Lower leg skin (tissue), 4 donors: ENCODE data around the gene ORMDL1. TPM values are rescaled to one million over a fixed set of nuclear protein-coding genes. Genes with fewer than 3 reads are reported as not detected.
A peak's percentile ranks its signal among the peaks of the same experiment; 100 is the strongest.

Experiments
- DNase-seq, 2 donors: peaks; one replicate each; pipeline ENCODE4 v3.0.0-alpha.2; 2019; ENCODE audit warnings: low spot score in 2 of 2
- H3K4me3 ChIP-seq: fragments of 200-600 bp; sonication (generic); 2 replicates; pipeline ENCODE4 v1.5.1; 2017; ENCODE audit warnings: mild to moderate bottlenecking, low read depth; ENCODE audit not compliant: poor library complexity, severe bottlenecking
- POLR2A ChIP-seq, 2 donors: fragments of 450-650 bp; IDR thresholded peaks; one replicate each; pipeline ENCODE4 v1.6.1; 2016 to 2017; ENCODE audit warnings: antibody characterized with exemption in 2 of 2, mild to moderate bottlenecking in 1 of 2, moderate library complexity in 1 of 2
- WGBS, 2 donors: methylation state at CpG; one replicate each; pipeline ENCODE4 v1.1.5; 2018; 5-methylcytosine and 5-hydroxymethylcytosine counted together
- intact Hi-C: fragments of 100-400 bp; cut with DNase I; formaldehyde crosslinking; loops from one replicate; pipeline ENCODE4 v1.15.0; 2023; ENCODE audit warnings: low total_unique reads
- total RNA-seq, 4 donors: library from RNA; depleted of rRNA; stranded (reverse); fragments of >200 nt; gene quantifications; one replicate each; pipeline ENCODE4 v1.1.0, GENCODE V29; 2016
- TF ChIP-seq, protein P1 (sequence below), 3 donors: fragments of 450-650 bp; IDR thresholded peaks; one replicate each; pipeline ENCODE4 v1.5.1; 2016; ENCODE audit warnings: antibody characterized with exemption in 3 of 3, mild to moderate bottlenecking in 3 of 3, moderate library complexity in 2 of 3

Gene ORMDL1, protein sequence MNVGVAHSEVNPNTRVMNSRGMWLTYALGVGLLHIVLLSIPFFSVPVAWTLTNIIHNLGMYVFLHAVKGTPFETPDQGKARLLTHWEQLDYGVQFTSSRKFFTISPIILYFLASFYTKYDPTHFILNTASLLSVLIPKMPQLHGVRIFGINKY
- total RNA-seq: 10 to 100 TPM; 52.5 to 79.0 (median 61.5) TPM

DNA sequence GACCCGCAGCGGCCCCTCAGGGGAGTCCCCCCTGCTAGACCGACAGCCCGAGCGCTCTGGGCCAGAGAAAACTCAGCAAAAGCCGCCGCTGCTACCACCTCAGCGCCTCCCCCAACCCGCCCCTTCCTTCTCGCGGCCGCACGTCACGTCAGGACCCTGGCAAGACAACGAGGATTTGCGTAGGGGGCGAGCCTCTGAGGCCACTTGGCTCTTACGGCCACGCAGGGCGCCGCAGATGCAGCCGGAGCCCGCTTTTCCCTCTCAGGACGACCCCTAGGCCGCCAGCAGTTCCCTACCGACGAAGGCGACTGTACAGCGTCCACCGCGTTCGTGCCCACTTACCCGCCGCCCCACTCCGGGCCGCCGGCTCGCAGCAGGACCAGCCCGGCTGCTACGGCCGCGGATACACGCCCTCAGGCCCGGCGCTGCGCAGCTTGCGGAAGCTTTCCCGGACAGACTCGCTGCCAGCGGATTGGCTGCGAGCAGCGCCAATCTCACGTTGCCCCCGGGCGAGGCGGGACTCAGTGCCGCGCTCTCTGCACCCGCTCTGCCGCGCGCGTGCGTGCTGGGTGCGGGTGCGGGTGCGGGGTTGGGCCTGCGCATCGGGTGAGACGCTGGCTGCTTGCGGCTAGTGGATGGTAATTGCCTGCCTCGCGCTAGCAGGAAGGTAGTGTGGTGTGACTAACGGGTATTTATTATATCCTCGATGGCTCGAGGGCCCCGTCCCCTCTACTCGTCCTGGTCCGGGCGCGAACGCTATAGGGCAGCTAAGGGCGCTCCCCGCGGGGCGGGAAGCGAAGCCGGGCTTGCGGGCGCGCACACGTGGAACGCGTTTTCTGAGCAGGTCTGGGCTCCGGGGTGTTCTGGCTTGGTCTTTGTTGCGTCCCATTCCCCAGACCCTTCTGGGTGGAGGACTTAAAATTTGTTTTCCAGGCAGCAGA, at the start of gene ORMDL1, which contains the start of gene PMS1:
Gene ORMDL1, minus strand, starts transcription at position 413 of the 941 bp plus-strand sequence. CDS start 1,744 bp downstream, outside the sequence.
Gene PMS1, plus strand, starts transcription at position 524 of the 941 bp plus-strand sequence. CDS start 7,360 bp downstream, outside the sequence.
- H3K4me3 ChIP-seq: peak within 1 kb of the TSS; percentile 73
- peak in 1 of 2 donors; percentile 30 for TF ChIP-seq POLR2A (IDR thresholded peaks at IDR 0.05)
- TF ChIP-seq, protein P1, sequence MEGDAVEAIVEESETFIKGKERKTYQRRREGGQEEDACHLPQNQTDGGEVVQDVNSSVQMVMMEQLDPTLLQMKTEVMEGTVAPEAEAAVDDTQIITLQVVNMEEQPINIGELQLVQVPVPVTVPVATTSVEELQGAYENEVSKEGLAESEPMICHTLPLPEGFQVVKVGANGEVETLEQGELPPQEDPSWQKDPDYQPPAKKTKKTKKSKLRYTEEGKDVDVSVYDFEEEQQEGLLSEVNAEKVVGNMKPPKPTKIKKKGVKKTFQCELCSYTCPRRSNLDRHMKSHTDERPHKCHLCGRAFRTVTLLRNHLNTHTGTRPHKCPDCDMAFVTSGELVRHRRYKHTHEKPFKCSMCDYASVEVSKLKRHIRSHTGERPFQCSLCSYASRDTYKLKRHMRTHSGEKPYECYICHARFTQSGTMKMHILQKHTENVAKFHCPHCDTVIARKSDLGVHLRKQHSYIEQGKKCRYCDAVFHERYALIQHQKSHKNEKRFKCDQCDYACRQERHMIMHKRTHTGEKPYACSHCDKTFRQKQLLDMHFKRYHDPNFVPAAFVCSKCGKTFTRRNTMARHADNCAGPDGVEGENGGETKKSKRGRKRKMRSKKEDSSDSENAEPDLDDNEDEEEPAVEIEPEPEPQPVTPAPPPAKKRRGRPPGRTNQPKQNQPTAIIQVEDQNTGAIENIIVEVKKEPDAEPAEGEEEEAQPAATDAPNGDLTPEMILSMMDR (IDR thresholded peaks at IDR 0.05): no peak
- DNase-seq: peak; percentile 92 to 98
- 1% methylated on average over 32 to 61 of the region's 96 CpGs for WGBS, 2 donors
- intact Hi-C loops: no loop called here

DNA sequence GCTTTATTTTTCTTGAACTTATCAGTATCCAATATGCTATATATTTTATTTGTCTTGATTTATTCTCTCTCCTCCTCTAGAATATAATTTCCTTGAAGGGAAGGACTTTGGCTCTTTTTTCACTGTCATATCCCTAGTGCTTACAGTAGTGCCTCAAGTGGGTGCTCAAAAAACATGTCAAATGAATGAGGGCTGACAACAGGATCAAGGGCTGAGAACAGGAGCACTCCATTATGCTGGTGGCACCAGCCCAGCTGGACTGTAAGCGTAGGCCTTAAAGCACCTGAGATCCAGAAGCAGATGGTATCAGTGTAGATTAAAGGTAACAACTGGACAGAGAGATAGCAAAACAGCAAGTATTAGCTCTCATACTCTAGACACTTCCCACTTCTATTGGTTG, 46.4 kb upstream of the ORMDL1 start:
- TF ChIP-seq POLR2A (IDR thresholded peaks at IDR 0.05): no peak
- TF ChIP-seq, protein P1 (IDR thresholded peaks at IDR 0.05): no peak
- no peak for DNase-seq
- intact Hi-C loops: no loop called here
- no peak overlapping the region for H3K4me3 ChIP-seq
- 79 to 96% methylated on average over 1 of the region's 1 CpG for WGBS, 2 donors

DNA sequence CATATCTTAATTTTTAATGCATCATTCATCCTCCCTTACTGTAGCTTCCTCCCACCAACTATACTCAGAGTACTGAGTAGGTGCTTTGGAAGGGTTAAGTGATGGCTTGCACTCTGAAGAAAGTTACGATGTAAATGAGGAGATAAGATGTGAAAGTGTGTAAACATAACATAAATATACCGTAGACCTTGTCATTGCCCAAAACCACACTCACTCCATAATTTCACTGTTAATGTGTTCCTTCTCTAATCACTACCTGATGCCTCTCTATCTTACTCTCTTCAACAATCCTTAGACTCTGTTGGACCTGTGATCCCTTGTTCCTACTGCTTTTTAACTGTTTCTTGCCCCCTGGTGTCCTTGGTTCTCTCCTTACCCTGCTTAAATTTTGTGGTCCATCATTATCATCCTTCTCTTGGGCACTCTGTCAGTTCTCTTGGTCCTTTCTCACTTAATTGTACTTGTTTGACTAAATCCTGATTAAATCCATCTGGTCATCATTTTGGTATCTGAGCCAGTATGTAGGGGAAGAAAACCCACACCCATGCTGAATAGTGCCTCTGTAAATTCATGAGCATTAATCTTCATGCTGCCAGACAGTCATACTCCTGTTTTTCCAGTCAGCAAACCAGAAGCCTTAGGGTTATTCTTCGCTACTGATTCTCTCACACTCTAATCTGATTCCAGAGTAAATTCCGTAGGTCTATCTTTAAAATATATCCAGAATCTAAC, 45.1 kb upstream of the ORMDL1 start:
- H3K4me3 ChIP-seq: no peak overlapping the region
- intact Hi-C loops: no loop called here
- TF ChIP-seq, protein P1 (IDR thresholded peaks at IDR 0.05): no peak
- no peak for TF ChIP-seq POLR2A (IDR thresholded peaks at IDR 0.05)
- DNase-seq: no peak
- 61 to 76% methylated on average over 4 of the region's 4 CpGs for WGBS, 2 donors

DNA sequence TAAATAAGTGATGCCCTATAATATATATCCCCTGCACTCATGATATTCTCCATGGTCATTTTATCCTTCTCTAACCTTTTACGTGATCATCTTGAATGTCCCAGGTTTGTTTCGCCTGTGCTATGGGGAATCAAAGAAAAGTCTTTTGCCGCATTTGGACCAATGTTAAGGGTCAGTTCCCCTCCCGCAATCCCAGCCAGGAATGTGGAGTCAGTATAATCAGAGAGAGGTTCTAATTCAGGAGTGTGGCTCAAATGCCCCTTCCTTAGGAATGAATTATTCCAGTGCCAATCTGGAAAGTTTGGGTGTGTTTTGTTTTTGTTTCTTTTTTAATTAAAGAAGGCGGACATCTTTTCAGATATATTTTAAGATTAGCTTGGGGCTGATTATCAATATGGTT, 41.9 kb upstream of the ORMDL1 start:
- DNase-seq: no peak
- TF ChIP-seq, protein P1 (IDR thresholded peaks at IDR 0.05): no peak
- no peak for TF ChIP-seq POLR2A (IDR thresholded peaks at IDR 0.05)
- H3K4me3 ChIP-seq: no peak overlapping the region
- WGBS, 2 donors: 87 to 99% methylated on average over 5 of the region's 5 CpGs
- intact Hi-C loops: no loop called here

DNA sequence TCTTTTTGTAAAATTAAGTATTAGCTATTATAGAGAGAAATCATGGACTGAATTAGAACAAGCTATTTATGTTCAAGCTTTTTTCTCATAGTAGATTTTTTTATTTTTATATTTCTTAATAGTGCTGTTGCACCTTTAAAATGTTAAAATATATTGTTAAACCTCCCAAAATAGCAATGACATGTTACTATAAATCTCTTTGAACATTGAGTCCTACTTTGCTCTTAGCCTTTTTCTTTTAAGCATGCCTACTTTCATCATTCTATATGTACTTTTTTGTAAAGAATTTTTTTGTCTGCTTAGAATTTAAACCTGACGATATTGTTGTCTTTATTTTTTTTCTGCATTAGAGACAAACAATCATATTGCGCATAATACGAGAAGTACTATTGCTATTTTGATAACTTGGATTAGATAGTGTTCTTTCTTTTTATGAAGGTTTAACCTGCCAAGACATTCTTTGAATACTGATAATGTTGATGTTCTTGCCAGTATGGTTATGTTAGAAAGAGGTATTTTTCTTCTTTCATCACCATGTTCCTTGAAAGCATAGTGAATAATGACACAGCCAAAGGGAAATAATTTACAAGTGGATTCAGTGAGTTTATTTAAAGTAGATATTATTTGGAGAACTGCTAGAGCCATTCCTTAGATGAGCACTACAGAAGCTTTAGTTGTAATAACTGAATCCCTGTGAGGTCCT, 40.7 kb upstream of the ORMDL1 start:
- intact Hi-C loops: no loop called here
- no peak for DNase-seq
- no peak overlapping the region for H3K4me3 ChIP-seq
- no peak for TF ChIP-seq POLR2A (IDR thresholded peaks at IDR 0.05)
- TF ChIP-seq, protein P1 (IDR thresholded peaks at IDR 0.05): no peak
- 81 to 86% methylated on average over 3 of the region's 3 CpGs for WGBS, 2 donors
